HepG2 (cell line): ENCODE data around the gene ANGPTL2.

Experiments used
- DPF2 ChIP-seq: sonication (generic); formaldehyde crosslinking; IDR thresholded peaks from 2 replicates; pipeline ENCODE4 v1.4.0; 2020; ENCODE audit warnings: mild to moderate bottlenecking, low read depth, missing genetic modification reagents, borderline replicate concordance
- MTA3 ChIP-seq: sonication (generic); formaldehyde crosslinking; IDR thresholded peaks from 2 replicates; pipeline ENCODE4 v1.4.0; 2020; ENCODE audit warnings: missing genetic modification reagents
- POLR2A ChIP-seq, 2 experiments: IDR thresholded peaks; 2 replicates each; pipeline ENCODE4 v1.6.1; 2011; ENCODE audit warnings: low read depth in 2 of 2, low read length in 2 of 2, mild to moderate bottlenecking in 1 of 2, moderate library complexity in 1 of 2; ENCODE audit not compliant: insufficient read depth in 1 of 2

GRCh38 chr9:127056446-127056845 is 66.0 kb downstream of the ANGPTL2 start:
- TF ChIP-seq MTA3 (no peak), POLR2A (IDR thresholded peaks at IDR 0.05; ENCODE audit: insufficient read depth in 1 of 2, low read depth in 2 of 2, low read length in 2 of 2) (no peak), DPF2 (CRISPR knock-in tag) (no peak)
